Measurements from ENCODE around the gene OAT.

DNA sequence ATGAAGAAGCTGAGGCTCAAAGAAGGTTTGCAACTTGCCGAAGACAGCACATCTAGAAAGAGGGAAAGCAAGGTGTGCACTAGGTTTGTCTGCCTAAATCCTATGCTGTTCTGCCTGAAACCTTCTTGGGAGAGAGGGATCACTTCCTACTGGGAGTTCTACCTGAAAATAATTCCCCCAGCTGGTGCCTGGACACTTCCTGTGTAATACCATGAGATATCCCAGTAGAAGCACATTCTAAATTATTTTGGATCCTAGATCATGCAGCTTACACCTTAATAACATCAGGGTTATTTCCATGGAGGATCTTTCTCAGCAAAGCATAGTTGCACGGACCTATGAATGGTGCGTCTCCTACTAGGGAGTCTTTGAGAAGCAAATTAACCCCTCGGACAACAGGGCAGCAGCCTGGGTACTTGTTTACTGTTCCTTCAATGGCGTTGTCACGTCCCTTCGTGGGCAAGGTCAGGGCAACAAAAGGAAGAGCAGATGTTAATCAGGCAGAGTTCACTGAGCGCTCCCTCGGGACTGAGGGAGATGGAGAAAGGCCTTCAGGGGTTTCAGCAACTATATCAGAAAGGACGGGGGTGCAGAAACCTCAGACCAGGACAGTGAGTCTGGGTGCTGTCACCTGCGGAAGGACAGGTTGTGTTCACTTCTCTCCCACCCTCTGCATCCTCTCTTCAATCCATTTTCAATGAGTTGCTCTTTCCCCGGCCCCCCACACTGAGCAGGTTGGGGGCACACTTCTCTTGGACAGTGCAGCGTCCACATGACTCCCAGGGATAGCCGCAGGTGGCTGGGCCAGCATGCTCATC lies 44.0 kb downstream of the OAT start:
- TF ChIP-seq ZNF70 (CRISPR knock-in tag; IDR thresholded peaks at IDR 0.05) (no peak), ZNF565 (CRISPR knock-in tag; conservative IDR thresholded peaks at IDR 0.05; ENCODE audit: low read depth) (no peak), PPARA (CRISPR knock-in tag; IDR thresholded peaks at IDR 0.05; ENCODE audit: borderline replicate concordance) (no peak)

All from SK-N-SH treated with all-trans-retinoic acid at 6 μM for 48 hours (cell line).